Lower leg skin (tissue), 4 donors: ENCODE measurements around the gene C19orf81. TPM values are rescaled to one million over a fixed set of nuclear protein-coding genes. Genes with fewer than 3 reads are reported as not detected.

Experiments
- DNase-seq, 2 donors: peaks; one replicate each; pipeline ENCODE4 v3.0.0-alpha.2; 2019; ENCODE audit warnings: low spot score in 2 of 2
- H3K4me3 ChIP-seq: fragments of 200-600 bp; sonication (generic); 2 replicates; pipeline ENCODE4 v1.5.1; 2017; ENCODE audit warnings: mild to moderate bottlenecking, low read depth; ENCODE audit not compliant: poor library complexity, severe bottlenecking
- POLR2A ChIP-seq, 2 donors: fragments of 450-650 bp; IDR thresholded peaks; one replicate each; pipeline ENCODE4 v1.6.1; 2016 to 2017; ENCODE audit warnings: antibody characterized with exemption in 2 of 2, mild to moderate bottlenecking in 1 of 2, moderate library complexity in 1 of 2
- WGBS, 2 donors: methylation state at CpG; one replicate each; pipeline ENCODE4 v1.1.5; 2018; 5-methylcytosine and 5-hydroxymethylcytosine counted together
- intact Hi-C: fragments of 100-400 bp; cut with DNase I; formaldehyde crosslinking; loops from one replicate; pipeline ENCODE4 v1.15.0; 2023; ENCODE audit warnings: low total_unique reads
- total RNA-seq, 4 donors: library from RNA; depleted of rRNA; stranded (reverse); fragments of >200 nt; gene quantifications; one replicate each; pipeline ENCODE4 v1.1.0, GENCODE V29; 2016
- TF ChIP-seq, protein P1 (sequence below), 3 donors: fragments of 450-650 bp; IDR thresholded peaks; one replicate each; pipeline ENCODE4 v1.5.1; 2016; ENCODE audit warnings: antibody characterized with exemption in 3 of 3, mild to moderate bottlenecking in 3 of 3, moderate library complexity in 2 of 3

The C19orf81 gene
- total RNA-seq, 4 donors from 2014 or later, result 0.91 to 1.4 TPM; not detected in 2

DNA sequence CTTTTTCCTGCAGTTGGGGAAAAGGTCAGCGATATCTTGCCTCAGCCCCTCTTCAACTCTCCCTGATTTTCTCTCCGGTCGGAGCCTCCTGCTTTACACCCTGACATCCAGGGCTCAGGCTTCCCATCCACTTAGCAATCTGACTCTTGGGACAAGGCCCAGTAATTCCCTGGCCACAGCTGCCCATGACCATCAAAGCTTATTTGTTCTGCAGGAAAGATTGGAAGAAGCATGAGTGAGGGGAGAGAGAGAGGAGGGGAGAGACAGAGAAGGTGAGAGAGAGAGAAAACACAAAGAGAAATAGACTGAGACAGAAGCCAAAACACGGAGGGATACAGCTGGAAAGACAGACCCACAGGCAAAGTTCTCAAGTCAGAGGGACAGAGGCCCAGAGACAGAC is 23.2 kb upstream of the C19orf81 start:
- no peak for DNase-seq
- TF ChIP-seq, protein P1, sequence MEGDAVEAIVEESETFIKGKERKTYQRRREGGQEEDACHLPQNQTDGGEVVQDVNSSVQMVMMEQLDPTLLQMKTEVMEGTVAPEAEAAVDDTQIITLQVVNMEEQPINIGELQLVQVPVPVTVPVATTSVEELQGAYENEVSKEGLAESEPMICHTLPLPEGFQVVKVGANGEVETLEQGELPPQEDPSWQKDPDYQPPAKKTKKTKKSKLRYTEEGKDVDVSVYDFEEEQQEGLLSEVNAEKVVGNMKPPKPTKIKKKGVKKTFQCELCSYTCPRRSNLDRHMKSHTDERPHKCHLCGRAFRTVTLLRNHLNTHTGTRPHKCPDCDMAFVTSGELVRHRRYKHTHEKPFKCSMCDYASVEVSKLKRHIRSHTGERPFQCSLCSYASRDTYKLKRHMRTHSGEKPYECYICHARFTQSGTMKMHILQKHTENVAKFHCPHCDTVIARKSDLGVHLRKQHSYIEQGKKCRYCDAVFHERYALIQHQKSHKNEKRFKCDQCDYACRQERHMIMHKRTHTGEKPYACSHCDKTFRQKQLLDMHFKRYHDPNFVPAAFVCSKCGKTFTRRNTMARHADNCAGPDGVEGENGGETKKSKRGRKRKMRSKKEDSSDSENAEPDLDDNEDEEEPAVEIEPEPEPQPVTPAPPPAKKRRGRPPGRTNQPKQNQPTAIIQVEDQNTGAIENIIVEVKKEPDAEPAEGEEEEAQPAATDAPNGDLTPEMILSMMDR (IDR thresholded peaks at IDR 0.05), result no peak
- no peak for TF ChIP-seq POLR2A (IDR thresholded peaks at IDR 0.05)
- H3K4me3 ChIP-seq, result no peak overlapping the region
- intact Hi-C loops, result no loop called here
- 67 to 75% methylated on average over 4 of the region's 4 CpGs for WGBS, 2 donors

DNA sequence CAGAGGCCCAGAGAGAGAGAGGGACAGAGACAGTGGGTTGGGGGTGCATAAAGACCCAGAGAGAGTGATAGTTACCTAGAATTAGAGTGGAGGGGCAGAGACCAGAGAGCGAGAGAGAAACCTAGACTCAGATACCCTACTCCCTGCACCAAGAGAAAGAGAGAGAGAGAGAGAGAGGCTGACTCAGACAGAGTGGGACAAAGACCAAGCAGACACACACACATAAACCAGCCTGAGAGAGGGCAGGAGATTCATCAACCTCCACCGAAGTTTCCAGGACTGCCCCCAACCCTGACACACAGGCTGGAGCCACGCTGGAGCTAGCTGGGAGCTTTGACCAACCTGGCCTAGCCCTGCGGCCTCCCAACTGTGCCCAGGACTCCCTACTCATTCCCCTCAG is 22.4 kb upstream of the C19orf81 start:
- TF ChIP-seq, protein P1 (IDR thresholded peaks at IDR 0.05), result no peak
- no peak for TF ChIP-seq POLR2A (IDR thresholded peaks at IDR 0.05)
- WGBS, 2 donors, result 65 to 78% methylated on average over 4 of the region's 4 CpGs

DNA sequence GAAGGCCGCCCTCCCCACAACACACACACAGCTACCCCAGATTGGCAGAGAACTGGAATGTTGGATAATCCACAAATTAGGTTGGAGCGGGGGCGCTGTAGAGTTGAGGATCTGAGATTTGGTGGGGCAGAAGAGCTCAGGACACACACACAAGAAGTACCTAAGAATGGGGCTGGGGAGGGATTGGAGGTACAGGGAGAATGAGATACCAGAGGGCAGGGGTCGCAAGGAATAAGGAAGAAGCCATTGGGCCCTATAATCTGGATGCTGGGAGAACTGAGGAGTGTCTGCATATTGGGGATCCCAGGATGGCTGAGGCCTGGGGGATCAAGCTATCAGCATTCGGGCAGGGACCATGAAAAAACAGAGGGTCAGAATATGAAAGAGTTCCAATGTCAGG is 21.1 kb upstream of the C19orf81 start:
- TF ChIP-seq, protein P1 (IDR thresholded peaks at IDR 0.05), result no peak
- TF ChIP-seq POLR2A (IDR thresholded peaks at IDR 0.05), result no peak
- DNase-seq, result no peak
- 87 to 88% methylated on average over 5 of the region's 5 CpGs for WGBS, 2 donors
- intact Hi-C loops, result no loop called here
- H3K4me3 ChIP-seq, result no peak overlapping the region

More for the DNA sequence above, 22.4 kb upstream of the C19orf81 start:
- no peak overlapping the region for H3K4me3 ChIP-seq
- intact Hi-C loops, result no loop called here
- DNase-seq, result no peak

DNA sequence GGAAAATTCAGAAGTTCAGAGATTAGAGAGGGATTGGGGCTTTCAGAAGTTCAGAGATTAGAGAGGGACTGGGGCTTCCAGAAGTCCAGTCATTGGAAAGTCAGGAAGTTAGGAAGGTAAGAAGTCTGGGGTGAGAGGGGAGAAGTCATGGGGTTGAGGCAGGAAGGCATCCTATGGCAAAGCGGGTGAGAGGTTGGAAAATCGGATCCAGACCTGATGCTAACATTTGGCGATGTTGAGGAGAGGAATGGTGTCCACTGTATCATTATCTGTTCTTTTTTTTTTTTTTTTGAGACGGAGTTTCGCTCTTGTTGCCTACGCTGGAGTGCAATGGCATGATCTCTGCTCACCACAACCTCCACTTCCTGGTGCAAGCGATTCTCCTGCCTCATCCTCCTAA is 20.7 kb upstream of the C19orf81 start:
- TF ChIP-seq POLR2A (IDR thresholded peaks at IDR 0.05), result no peak
- TF ChIP-seq, protein P1 (IDR thresholded peaks at IDR 0.05), result no peak
- WGBS, 2 donors, result 87 to 88% methylated on average over 7 of the region's 7 CpGs
- H3K4me3 ChIP-seq, result no peak overlapping the region
- no peak for DNase-seq
- intact Hi-C loops, result no loop called here

DNA sequence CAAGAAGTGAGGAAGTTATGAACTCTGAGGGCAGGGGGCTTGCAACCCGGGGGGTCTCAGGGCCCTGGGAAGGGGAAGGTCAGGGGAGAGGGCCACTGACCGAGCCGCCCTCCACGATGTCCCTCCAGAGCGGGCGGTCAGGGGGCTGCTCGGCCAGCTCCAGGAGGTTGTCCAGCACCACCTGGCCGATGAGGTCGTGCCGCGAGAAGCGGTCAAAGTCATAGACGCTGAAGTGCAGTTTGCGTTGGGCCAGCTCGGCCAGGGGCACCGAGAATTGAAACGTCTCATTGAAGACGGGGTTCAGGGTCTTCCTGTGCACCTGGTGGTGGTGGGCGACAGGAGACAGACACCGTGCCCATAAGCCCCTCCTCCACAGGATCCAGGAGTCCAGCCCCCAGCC is 20.1 kb upstream of the C19orf81 start:
- 79 to 80% methylated on average over 20 of the region's 20 CpGs for WGBS, 2 donors
- no peak for DNase-seq
- TF ChIP-seq, protein P1 (IDR thresholded peaks at IDR 0.05), result no peak
- TF ChIP-seq POLR2A (IDR thresholded peaks at IDR 0.05), result no peak

DNA sequence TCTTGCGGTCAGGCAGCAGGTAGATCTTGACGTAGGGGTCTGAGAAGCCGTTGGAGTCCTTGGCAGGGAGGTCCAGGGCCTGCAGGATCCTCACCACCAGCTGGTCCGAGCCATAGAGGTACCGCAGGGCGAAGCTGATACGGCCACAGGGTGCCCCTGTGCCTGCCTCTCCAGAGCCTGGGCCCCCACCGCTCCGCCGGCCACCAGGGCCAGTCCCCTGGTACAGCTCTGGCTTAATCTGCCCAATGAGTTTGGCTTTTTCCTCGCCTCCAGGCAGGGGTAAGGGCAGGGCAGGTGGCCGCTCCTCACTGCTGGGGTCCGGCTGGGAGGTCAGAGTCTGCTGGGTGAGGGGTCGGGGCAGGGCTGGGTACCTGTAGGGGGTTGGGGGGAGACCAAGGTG is 19.4 kb upstream of the C19orf81 start:
- intact Hi-C loops, result no loop called here
- TF ChIP-seq, protein P1 (IDR thresholded peaks at IDR 0.05), result no peak
- TF ChIP-seq POLR2A (IDR thresholded peaks at IDR 0.05), result no peak
- H3K4me3 ChIP-seq, result no peak overlapping the region

More for the DNA sequence above, 20.1 kb upstream of the C19orf81 start:
- no peak overlapping the region for H3K4me3 ChIP-seq
- intact Hi-C loops, result no loop called here

More for the DNA sequence above, 19.4 kb upstream of the C19orf81 start:
- 68 to 73% methylated on average over 9 to 10 of the region's 14 CpGs for WGBS, 2 donors
- DNase-seq, result no peak
